Mesothelial cell of epicardium (in vitro differentiated cells): ENCODE data around the gene AMOT. TPM values are rescaled to one million over a fixed set of nuclear protein-coding genes. Genes with fewer than 3 reads are reported as not detected.
A peak's percentile ranks its signal among the peaks of the same experiment; 100 is the strongest.

Experiments
- DNase-seq, 2 experiments: peaks; one replicate each; pipeline ENCODE4 v3.0.0; 2021; ENCODE audit warnings: low spot score in 2 of 2; ENCODE audit not compliant: unreplicated experiment in 2 of 2
- H3K27ac Mint-ChIP-seq: 2 replicates; pipeline ENCODE4 v1.8.0; 2021; ENCODE audit warnings: mixed read lengths
- H3K27me3 Mint-ChIP-seq: 2 replicates; pipeline ENCODE4 v1.8.0; 2021; ENCODE audit warnings: low read depth, mixed read lengths
- H3K36me3 Mint-ChIP-seq: 2 replicates; pipeline ENCODE4 v1.8.0; 2021; ENCODE audit warnings: mixed read lengths
- H3K4me1 Mint-ChIP-seq: 2 replicates; pipeline ENCODE4 v1.8.0; 2021; ENCODE audit warnings: mixed read lengths
- H3K4me3 Mint-ChIP-seq: 2 replicates; pipeline ENCODE4 v1.8.0; 2021; ENCODE audit warnings: mild to moderate bottlenecking, moderate library complexity, mixed read lengths
- H3K9me3 Mint-ChIP-seq: 2 replicates; pipeline ENCODE4 v1.8.0; 2021; ENCODE audit warnings: mixed read lengths
- total RNA-seq: library from RNA; stranded (reverse); gene quantifications from 3 replicates; pipeline ENCODE4 v1.2.1, GENCODE V29; 2021
- TF ChIP-seq, protein P1 (sequence below): fragments of 200-600 bp; sonication (generic); IDR thresholded peaks from one replicate; pipeline ENCODE4 v1.5.0; 2021; ENCODE audit warnings: antibody characterized with exemption; ENCODE audit not compliant: unreplicated experiment

AMOT gene
- total RNA-seq, 1 donor from 2014 or later, result 361 TPM

DNA sequence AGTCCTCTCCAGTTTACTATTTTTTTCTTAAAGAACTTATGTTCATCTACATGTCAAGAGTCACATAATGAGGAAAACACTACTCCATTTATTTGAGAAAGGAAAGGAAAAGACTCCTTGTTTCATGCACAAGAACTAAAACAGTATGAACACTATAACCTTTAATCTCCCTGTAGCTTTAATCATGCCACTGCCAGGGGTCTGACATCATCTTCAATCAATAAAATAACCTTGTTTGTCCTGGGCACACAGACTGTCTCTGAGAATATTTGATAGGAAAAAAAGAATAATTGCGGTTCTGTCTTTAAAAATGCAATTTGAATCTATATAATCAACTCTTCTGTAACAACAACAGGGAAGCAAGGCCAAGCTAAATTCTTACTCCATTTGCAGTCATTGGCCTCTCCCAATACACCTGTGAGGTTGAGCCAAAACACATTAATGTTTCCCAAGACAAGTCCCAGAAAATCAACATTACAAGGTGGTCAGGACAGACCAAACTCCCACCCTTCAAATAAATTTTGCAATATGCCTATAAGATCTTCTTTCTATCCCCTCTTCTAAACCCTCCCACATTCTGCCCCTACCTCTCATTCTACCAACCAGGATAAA is 13.2 kb downstream of the AMOT start:
- peaks cover 65% of the 10 kb centered on the region for H3K36me3 Mint-ChIP-seq
- H3K4me3 Mint-ChIP-seq, result no peak overlapping the region
- DNase-seq, result no peak
- H3K4me1 Mint-ChIP-seq, result peaks cover 39% of the 10 kb centered on the region
- no peaks in the 10 kb centered on the region for H3K27me3 Mint-ChIP-seq
- TF ChIP-seq, protein P1, sequence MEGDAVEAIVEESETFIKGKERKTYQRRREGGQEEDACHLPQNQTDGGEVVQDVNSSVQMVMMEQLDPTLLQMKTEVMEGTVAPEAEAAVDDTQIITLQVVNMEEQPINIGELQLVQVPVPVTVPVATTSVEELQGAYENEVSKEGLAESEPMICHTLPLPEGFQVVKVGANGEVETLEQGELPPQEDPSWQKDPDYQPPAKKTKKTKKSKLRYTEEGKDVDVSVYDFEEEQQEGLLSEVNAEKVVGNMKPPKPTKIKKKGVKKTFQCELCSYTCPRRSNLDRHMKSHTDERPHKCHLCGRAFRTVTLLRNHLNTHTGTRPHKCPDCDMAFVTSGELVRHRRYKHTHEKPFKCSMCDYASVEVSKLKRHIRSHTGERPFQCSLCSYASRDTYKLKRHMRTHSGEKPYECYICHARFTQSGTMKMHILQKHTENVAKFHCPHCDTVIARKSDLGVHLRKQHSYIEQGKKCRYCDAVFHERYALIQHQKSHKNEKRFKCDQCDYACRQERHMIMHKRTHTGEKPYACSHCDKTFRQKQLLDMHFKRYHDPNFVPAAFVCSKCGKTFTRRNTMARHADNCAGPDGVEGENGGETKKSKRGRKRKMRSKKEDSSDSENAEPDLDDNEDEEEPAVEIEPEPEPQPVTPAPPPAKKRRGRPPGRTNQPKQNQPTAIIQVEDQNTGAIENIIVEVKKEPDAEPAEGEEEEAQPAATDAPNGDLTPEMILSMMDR, result no peak
- H3K9me3 Mint-ChIP-seq, result no peaks in the 10 kb centered on the region
- peak overlapping the region; percentile 64 for H3K27ac Mint-ChIP-seq

- no peaks in the 10 kb centered on the region for H3K27me3 Mint-ChIP-seq
- H3K27ac Mint-ChIP-seq, result no peak overlapping the region
- H3K36me3 Mint-ChIP-seq, result peaks cover 73% of the 10 kb centered on the region
- peaks cover 30% of the 10 kb centered on the region for H3K4me1 Mint-ChIP-seq
- no peak for DNase-seq
- no peaks in the 10 kb centered on the region for H3K9me3 Mint-ChIP-seq
- no peak overlapping the region for H3K4me3 Mint-ChIP-seq
- TF ChIP-seq, protein P1, result no peak
Measured at GRCh38 chrX:112826023-112826422, 14.6 kb downstream of the AMOT start.

- H3K9me3 Mint-ChIP-seq, result no peaks in the 10 kb centered on the region
- no peak overlapping the region for H3K27ac Mint-ChIP-seq
- H3K27me3 Mint-ChIP-seq, result no peaks in the 10 kb centered on the region
- peaks cover 50% of the 10 kb centered on the region for H3K36me3 Mint-ChIP-seq
- TF ChIP-seq, protein P1, result no peak
- H3K4me1 Mint-ChIP-seq, result peaks cover 53% of the 10 kb centered on the region
- no peak for DNase-seq
- no peak overlapping the region for H3K4me3 Mint-ChIP-seq
Measured at GRCh38 chrX:112822892-112823291, 17.7 kb downstream of the AMOT start.

GRCh38 chrX:112820364-112821268 is 20.0 kb downstream of the AMOT start:
- H3K27me3 Mint-ChIP-seq, result no peaks in the 10 kb centered on the region
- H3K9me3 Mint-ChIP-seq, result no peaks in the 10 kb centered on the region
- no peak overlapping the region for H3K4me3 Mint-ChIP-seq
- peaks cover 34% of the 10 kb centered on the region for H3K36me3 Mint-ChIP-seq
- TF ChIP-seq, protein P1, result no peak
- H3K27ac Mint-ChIP-seq, result peak overlapping the region; percentile 77
- H3K4me1 Mint-ChIP-seq, result peaks cover 51% of the 10 kb centered on the region
- DNase-seq, result no peak

- TF ChIP-seq, protein P1, result no peak
- Mint-ChIP-seq H3K27ac (peak overlapping the region; percentile 84), H3K9me3 (no peaks in the 10 kb centered on the region), H3K36me3 (peaks cover 38% of the 10 kb centered on the region), H3K4me1 (peaks cover 51% of the 10 kb centered on the region), H3K4me3 (no peak overlapping the region), H3K27me3 (no peaks in the 10 kb centered on the region)
- no peak for DNase-seq
Measured at GRCh38 chrX:112819813-112820212, 20.8 kb downstream of the AMOT start.
